GM12801 (cell line): Measurements from ENCODE around the gene CSAD.

ENCODE experiments used
- CTCF ChIP-seq: IDR thresholded peaks from one replicate; pipeline ENCODE4 v1.5.1; 2011; ENCODE audit warnings: control low read depth; ENCODE audit not compliant: insufficient read length; ENCODE audit errors: extremely low read depth

CSAD gene

GRCh38 chr12:53215497-53215896 lies 34.8 kb upstream of the CSAD start:
- TF ChIP-seq CTCF: no peak

DNA sequence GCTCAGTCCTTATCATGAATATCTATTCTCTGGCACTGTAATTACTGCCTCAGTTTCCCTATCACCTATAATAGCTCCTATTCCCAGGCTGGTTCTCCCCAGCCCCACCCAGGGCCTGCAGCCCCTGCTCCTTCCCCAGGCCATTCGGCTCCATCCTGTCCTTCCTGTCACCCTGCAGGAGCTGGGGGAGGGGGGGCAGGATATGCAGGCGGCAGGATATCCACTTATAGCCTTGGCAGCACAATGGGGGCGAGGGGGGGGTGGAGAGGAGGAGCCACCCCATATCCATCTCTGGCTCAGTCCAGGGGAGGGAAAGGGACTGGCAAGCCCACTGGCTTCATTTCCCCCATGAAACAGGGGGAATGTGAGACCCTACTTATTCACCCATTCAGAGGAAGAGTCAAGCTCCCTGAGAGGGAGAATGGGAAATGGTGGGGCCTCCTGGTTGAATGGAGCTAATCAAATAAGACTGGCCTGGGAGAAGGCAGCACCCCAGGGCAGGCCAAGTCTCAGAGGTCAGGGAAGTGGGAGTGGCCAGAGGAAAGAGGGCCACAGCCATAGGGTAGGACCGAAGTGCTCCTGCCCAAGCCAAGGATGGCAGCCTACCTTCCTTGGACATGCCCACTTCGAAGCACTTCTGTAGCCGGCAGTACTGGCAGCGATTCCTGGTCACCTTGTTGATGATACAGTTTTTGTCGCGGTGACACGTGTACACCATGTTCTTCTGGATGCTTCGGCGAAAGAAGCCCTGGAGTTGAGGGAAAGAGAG lies 34.1 kb upstream of the CSAD start:
- no peak for TF ChIP-seq CTCF

GRCh38 chr12:53214221-53214620 lies 33.5 kb upstream of the CSAD start:
- TF ChIP-seq CTCF: no peak

- no peak for TF ChIP-seq CTCF
These were observed 32.6 kb upstream of the CSAD start for GRCh38 chr12:53213348-53213747.

DNA sequence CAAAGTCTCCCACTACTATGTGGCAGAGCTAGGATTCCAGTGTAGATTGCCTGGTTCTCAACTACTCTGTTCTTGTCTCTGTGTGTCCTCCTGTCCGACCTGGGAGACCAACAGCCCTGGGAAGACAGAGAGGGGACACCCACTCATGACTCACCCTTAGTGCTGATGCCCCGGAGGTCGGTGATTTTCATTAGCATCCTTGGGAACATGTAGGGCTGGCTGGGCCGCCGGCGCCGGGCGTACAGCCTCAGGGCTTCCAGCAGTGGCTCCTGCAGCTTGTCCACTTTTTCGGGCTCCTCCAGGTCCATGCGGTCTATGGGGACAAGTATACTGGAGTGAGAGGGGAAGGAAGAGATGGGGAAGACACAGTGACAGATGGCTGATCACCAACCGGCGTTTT lies 32.2 kb upstream of the CSAD start:
- TF ChIP-seq CTCF: no peak

DNA sequence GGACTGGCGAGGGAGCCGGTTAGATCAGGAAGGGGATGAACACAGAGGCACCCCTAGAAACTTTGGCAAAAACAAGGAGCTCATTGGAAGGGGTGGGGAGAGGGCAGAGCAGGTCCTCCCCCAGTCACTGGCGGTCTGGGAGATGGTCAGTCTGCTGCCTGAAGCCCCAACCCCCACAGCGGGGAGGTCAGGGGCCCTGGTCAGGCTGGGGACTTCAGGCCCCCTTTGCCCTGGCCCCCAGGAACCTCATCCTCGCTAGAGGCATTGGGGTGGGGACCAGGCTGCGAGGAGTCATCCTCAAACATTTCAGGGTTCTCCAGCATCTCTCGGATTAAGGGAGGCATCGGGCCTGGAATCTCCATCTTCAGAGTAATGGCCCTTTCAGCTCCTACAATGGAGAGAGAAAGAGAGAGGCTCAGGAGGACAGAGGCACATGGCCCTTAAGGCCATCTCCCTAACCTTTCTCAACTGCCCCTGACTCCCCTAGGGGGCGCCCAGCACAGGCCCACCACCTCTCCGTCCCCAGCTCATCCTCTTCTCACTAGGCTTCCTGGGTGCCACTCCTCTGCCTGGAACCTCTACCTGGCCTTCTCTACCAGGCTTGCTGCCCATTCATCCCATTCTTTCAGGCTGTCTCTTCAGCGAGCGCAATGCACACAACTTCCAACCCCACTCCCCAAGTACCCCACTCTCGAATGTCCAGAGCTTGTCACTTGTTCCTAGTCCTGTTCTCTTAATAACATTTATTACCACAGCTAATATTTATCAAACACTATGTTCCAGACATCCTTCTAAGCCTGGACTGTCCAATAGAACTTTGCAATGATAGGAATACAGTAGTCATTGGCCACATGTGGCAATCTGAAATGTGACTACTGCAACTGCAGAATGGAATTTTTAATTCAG lies 31.0 kb upstream of the CSAD start:
- TF ChIP-seq CTCF: no peak

- TF ChIP-seq CTCF: no peak
These were observed 30.1 kb upstream of the CSAD start for GRCh38 chr12:53210843-53211242.
